Measurements from ENCODE around the gene ABCE1.

DNA sequence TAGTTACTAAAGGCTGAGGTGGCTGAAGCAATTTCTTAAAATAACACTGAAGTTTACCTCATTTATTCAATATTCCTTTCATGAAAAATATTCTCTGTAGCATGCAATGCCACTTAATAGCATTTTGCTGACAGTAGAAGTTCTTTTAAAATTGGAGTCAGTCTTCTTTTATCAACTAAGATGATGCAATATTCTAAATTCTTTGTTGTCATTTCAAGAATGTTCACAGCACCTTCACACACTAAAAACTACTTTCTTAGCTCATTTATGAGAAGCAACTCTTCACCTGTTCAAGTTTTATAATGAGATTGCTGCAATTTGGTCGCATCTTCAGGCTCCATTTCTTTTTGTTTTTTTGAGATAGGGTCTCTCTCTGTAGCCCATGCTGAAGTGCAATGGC is 48.9 kb upstream of the ABCE1 start:
- TF ChIP-seq, protein P1, sequence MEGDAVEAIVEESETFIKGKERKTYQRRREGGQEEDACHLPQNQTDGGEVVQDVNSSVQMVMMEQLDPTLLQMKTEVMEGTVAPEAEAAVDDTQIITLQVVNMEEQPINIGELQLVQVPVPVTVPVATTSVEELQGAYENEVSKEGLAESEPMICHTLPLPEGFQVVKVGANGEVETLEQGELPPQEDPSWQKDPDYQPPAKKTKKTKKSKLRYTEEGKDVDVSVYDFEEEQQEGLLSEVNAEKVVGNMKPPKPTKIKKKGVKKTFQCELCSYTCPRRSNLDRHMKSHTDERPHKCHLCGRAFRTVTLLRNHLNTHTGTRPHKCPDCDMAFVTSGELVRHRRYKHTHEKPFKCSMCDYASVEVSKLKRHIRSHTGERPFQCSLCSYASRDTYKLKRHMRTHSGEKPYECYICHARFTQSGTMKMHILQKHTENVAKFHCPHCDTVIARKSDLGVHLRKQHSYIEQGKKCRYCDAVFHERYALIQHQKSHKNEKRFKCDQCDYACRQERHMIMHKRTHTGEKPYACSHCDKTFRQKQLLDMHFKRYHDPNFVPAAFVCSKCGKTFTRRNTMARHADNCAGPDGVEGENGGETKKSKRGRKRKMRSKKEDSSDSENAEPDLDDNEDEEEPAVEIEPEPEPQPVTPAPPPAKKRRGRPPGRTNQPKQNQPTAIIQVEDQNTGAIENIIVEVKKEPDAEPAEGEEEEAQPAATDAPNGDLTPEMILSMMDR (conservative IDR thresholded peaks at IDR 0.05; ENCODE audit: low read depth, low read length): no peak
- TF ChIP-seq EZH2 (IDR thresholded peaks at IDR 0.05; ENCODE audit: borderline replicate concordance, low read depth, low read length, poor library complexity, severe bottlenecking): no peak
